SK-N-SH treated with all-trans-retinoic acid at 6 μM for 48 hours (cell line): ENCODE measurements around the gene LSM14A.

Source experiments
- ARNTL ChIP-seq: fragments of 450-650 bp; formaldehyde crosslinking; IDR thresholded peaks from 2 replicates; pipeline ENCODE4 v1.5.0; 2020; ENCODE audit warnings: low read depth, mild to moderate bottlenecking, moderate library complexity, borderline replicate concordance
- BACH2 ChIP-seq: fragments of 250-450 bp; sonication (Bioruptor Pico); IDR thresholded peaks from 2 replicates; pipeline ENCODE4 v1.9.0; 2021; ENCODE audit warnings: mild to moderate bottlenecking, borderline replicate concordance
- CSDC2 ChIP-seq: fragments of 250-450 bp; sonication (Bioruptor Pico); IDR thresholded peaks from 2 replicates; pipeline ENCODE4 v1.5.0; 2020; ENCODE audit warnings: mild to moderate bottlenecking, moderate library complexity
- GLIS3 ChIP-seq: fragments of 250-450 bp; sonication (Bioruptor Pico); IDR thresholded peaks from 2 replicates; pipeline ENCODE4 v1.5.0; 2020; ENCODE audit warnings: mild to moderate bottlenecking, moderate library complexity
- ISL1 ChIP-seq: fragments of 250-450 bp; sonication (Bioruptor Pico); IDR thresholded peaks from 2 replicates; pipeline ENCODE4 v2.1.2; 2022; ENCODE audit warnings: mild to moderate bottlenecking, moderate library complexity
- PATZ1 ChIP-seq: fragments of 250-450 bp; sonication (Bioruptor Pico); IDR thresholded peaks from 2 replicates; pipeline ENCODE4 v1.8.0; 2020; ENCODE audit warnings: mild to moderate bottlenecking, moderate library complexity, borderline replicate concordance
- PPARA ChIP-seq: fragments of 250-450 bp; sonication (Bioruptor Pico); IDR thresholded peaks from 2 replicates; pipeline ENCODE4 v1.5.0; 2020; ENCODE audit warnings: mild to moderate bottlenecking, borderline replicate concordance
- RARB ChIP-seq: fragments of 250-450 bp; sonication (Bioruptor Pico); IDR thresholded peaks from 2 replicates; pipeline ENCODE4 v1.8.0; 2021; ENCODE audit warnings: mild to moderate bottlenecking, moderate library complexity
- TOX ChIP-seq: fragments of 250-450 bp; sonication (Bioruptor Pico); IDR thresholded peaks from 2 replicates; pipeline ENCODE4 v1.8.0; 2021; ENCODE audit warnings: mild to moderate bottlenecking, moderate library complexity, borderline replicate concordance
- TSHZ2 ChIP-seq: fragments of 250-450 bp; sonication (Bioruptor Pico); IDR thresholded peaks from 2 replicates; pipeline ENCODE4 v1.5.0; 2020; ENCODE audit warnings: mild to moderate bottlenecking, moderate library complexity
- ZFP3 ChIP-seq: fragments of 250-450 bp; sonication (Bioruptor Pico); IDR thresholded peaks from 2 replicates; pipeline ENCODE4 v1.5.0; 2020; ENCODE audit warnings: mild to moderate bottlenecking, moderate library complexity

GRCh38 chr19:34188408-34188807, 16.1 kb downstream of the LSM14A start:
- no peak for TF ChIP-seq BACH2 (CRISPR knock-in tag)
- TF ChIP-seq CSDC2 (CRISPR knock-in tag): no peak
- no peak for TF ChIP-seq PATZ1 (CRISPR knock-in tag)
- no peak for TF ChIP-seq GLIS3 (CRISPR knock-in tag)
- no peak for TF ChIP-seq TOX (CRISPR knock-in tag)
- no peak for TF ChIP-seq ZFP3
- no peak for TF ChIP-seq RARB (CRISPR knock-in tag)
- no peak for TF ChIP-seq PPARA (CRISPR knock-in tag)
- no peak for TF ChIP-seq ARNTL
- TF ChIP-seq ISL1: no peak
- no peak for TF ChIP-seq TSHZ2 (CRISPR knock-in tag)
